Activated CD8-positive, alpha-beta memory T cell treated with anti-CD3 and anti-CD28 coated beads, Interleukin-2, amount 50 U/mL, for 1 hour (primary cell): ENCODE measurements around the gene NINJ2.

Experiments
- DNase-seq: peaks from one replicate; pipeline ENCODE4 v3.0.0-alpha.2; 2020; ENCODE audit errors: extremely low read depth

The NINJ2 gene

DNA sequence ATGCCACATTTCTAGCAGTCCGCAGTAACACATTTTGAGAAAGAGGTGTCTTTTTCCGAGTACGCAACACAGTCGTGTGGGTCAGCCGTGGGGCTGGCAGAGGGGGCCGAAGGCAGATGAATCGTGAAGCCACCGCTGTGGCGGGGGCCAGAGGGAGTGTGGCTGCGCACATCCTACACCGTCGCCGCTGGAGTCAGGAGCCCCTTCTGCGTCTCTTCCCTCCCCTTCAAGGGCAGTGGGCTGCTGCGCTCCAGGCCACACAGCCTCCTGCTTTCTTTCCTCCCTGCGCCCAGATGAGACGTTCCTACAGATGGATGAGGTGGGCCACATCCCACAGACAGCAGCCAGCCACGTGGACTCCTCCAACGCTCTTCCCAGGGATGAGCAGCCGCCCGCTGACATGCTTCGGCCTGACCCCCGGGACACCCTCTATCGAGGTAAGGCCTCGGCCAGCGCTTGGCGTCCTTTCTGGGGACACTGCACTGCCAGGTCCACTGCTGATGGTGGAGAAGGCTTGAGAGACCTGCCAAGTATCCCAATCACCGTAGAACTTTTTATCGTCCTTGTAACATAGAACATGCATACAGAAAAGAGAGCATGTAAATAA, 113.7 kb downstream of the NINJ2 start:
- no peak for DNase-seq

DNA sequence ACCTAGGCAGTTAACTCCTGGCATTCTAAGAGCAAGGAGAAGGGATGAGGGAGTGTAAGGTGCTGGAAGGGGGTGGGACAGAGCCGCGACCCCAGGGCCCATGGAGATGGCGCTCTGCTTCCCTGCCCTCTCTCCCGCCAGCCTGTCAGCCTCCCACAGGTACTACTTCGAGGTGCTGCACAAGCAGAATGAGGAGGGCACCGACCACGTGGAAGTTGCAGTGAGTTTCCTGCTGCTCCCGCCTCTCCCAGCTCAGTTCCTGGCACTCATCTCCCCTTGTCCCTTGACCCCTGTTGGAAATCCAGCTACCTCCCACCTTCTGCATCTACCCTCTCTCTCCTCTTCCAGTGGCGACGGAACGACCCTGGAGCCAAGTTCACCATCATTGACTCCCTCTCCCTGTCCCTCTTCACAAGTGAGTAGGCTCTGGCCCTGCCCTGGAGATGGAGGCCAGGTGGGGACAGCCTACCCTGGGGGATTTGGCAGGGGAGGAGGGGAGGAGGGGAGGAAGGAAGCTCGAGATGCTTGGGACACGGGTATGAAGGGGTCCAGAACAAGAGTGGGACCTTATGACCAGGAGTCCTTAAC, 115.3 kb downstream of the NINJ2 start:
- no peak for DNase-seq

DNA sequence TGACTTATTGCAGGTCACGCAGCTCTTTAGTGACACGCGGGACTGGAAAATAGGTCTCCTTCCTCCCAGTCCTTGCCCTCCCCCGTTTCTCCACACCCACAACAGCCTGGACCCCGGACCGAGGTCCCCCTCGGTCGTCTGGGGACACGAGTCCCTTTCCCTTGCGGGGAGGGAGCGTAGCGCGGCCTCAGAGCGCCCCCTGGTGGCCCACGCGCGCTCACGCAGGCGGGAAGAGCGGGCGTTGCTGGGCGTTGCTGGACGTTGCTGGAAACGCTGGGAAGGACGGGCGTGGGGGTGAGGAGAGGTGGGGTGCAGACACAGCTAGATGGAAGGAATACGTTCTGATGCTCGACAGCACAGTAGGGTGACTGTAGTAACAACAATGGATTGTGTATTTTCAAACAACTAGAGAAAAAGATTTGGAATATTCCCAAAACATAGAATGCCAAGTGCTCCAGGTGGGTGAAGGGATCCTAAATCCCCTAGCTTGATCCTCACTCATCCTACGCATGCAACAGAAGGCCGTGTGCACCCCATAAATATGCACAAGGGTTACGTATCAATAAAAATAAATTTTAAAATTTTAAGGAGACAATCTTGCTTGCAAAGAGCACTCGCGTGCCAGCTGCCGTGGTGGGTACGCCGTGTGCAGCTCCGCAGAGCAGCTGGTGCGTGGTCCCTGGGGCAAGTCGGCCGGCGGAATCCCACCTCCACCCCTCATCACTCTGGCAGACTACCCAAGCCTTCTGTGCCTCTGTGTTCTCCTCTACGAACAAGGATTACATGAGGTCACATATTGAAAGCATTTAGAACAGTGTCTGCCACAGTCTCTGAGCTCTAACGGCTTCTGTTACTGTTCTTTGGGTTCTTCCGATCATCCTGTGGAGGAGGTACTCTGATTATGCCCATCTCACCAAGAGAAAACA, 116.1 kb downstream of the NINJ2 start:
- no peak for DNase-seq

DNA sequence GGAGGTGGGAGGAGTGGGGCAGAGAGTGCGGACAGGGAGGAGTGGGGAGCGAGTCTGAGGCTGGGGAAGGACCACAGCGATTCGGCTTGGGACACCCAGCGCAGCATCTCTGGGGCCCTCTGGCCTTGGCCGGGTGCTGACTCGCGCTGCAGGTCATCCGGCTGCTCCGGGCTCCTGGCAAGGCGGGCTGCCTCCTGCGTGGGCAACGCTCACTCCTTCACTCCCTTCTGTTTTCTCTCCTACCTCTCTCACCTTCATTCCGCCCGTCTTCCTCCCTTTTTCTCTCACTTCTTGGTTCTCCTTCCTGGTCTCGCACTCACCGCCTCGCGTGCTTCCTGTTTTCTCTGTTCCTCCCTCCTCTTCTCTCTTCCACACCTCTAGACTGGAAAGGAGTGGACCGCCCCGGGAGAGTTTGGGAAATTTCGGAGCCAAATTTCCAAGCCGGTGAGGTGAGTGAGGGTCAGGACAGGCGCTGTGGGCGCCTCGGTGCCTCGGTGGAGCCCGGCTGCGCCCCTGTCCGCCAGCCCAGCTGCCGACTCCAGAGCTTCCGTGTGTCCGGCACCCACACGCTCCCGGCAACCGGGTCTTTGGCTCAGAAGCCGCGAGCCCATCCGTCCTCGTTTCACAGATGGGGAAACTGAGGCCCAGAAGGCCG, 116.9 kb downstream of the NINJ2 start:
- no peak for DNase-seq

DNA sequence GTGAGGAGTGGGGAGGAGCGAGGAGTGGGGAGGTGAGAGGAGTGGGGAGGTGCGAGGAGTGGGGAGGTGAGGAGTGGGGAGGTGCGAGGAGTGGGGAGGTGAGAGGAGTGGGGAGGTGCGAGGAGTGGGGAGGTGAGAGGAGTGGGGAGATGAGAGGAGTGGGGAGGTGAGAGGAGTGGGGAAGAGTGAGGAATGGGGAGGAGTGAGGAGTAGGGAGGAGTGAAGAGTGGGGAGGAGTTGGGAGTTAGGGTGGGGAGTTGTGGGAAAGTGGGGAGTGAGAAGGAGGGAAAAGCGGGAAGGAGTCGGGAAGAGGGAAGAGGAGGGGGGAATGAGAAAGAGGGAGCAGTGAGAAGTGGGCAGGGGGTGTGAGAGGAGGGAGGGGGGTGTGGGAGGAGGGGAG, 117.4 kb downstream of the NINJ2 start:
- no peak for DNase-seq

DNA sequence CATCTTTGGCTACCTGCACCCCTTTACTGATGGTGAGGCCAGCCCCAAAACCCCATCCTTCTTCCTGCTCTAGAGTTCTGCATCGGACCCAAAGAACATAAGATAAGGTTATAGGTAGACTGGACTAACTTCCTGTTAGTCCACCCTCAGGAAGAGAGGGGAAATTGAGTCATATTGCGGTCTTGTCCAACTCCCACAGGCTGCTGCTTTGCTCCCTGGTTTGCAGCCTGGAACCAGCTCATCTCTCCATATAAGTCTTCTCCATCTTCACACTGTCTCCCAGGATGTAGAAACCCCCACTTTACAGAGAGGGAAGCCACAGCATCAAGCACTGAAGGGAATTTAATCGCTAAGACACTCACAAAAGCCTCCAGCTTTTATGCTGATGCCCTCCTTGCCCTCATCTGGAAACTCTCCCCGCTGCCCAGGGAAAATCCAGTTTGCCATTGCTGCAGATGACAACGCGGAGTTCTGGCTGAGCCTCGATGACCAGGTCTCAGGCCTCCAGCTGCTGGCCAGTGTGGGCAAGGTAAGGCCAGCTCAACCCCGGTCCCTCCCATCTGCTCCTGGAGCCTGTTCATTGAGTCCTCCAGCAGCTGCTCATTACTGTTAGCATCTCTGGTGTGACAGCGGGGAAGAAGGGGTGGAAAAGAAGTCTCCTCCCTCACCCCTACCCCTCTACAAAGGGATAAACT, 118.2 kb downstream of the NINJ2 start:
- no peak for DNase-seq

DNA sequence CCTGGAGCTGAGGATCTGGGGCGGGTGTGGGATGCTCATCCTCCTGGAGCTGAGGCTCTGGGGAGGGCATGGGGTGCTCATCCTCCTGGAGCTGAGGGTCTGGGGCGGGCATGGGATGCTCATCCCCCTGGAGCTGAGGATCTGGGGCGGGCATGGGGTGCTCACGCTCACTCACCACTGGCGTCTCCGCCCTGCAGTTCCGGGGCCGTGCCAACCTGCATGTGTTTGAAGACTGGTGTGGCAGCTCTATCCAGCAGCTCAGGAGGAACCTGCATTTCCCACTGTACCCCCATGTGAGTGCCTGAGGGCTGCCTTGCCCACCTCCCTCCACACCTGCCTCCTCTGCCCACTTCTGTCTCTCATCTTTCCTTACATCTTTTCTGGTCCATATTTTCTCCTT, 119.1 kb downstream of the NINJ2 start:
- DNase-seq: no peak

DNA sequence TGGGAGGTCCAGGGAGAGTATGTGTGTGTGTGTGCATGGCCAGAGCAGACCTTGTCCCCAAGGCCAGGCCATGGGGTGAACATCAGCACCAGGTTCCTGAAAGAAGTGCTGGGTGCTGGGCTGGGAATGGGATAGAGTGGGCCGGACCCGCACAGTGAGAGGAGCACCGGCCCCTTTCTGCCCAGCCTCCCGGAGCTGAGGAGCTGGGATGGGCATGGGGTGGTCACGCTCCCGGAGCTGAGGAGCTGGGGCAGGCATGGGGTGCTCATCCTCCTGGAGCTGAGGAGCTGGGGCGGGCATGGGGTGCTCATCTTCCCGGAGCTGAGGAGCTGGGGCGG, 120.2 kb downstream of the NINJ2 start:
- no peak for DNase-seq

DNA sequence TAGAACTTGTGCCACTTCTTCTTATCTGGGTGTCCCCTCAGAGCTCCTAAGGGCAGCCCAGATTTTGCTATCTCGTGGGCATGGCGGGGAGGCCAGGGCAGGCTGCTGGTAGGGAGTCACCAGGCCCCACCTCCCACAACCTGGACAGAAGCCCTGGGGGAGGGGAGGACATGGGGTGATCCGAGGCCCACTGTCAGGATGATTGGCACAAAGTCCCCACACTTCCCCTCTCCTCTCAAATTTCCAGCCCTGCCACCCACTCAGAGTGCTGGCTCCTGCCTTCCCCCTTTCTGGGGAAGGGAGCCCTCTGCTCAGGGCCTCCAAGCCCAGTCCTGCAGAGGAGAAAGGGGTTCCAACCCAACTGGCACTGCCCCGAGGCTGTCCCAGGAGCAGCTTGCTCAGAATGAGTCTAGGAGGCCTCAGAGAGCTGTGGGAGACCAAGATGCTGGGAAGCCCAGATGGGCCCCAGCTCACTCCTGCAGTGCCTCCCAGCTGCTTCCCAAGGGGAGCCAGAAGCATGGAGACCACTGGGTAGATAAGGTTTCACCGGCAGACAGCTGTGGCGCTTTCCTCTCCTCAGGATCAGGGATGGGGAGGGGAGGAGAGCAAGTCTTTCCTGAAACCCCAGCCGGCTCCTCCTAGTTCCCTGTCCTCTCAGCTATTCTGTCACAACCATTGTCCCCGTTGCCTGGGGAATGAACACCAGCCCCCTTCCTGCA, 120.7 kb downstream of the NINJ2 start:
- no peak for DNase-seq

DNA sequence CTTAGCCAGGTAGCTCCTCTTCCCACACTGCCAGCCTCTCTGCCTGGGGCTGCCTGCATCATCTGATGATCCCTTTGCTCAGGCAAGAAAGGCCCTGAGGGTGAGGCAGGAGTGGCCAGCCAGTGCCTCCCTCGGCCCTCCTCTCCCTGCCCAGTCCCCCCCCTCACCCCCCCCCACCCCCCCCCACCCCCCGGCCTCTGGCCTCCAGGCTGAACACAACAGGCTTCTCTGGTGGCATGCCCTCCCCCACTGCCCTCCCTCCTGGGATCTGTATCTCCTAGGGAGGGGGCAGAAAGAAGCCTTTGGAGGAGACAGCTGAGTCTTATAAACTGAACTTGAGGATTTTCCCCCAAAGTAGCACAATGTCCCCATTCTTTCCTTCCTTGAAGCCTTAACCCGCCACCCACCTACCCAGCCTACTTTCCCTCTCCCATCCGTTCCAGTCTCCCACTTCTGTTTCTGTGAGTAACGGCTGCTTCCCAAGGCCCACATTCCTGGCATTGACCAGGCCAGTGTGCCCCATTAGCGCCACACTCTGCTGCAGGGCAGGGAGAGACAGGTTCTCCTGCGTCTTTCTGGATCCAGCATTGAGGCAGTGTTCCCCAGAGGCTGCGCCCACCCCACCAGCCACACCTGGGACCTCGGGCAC, 121.4 kb downstream of the NINJ2 start:
- DNase-seq: no peak

DNA sequence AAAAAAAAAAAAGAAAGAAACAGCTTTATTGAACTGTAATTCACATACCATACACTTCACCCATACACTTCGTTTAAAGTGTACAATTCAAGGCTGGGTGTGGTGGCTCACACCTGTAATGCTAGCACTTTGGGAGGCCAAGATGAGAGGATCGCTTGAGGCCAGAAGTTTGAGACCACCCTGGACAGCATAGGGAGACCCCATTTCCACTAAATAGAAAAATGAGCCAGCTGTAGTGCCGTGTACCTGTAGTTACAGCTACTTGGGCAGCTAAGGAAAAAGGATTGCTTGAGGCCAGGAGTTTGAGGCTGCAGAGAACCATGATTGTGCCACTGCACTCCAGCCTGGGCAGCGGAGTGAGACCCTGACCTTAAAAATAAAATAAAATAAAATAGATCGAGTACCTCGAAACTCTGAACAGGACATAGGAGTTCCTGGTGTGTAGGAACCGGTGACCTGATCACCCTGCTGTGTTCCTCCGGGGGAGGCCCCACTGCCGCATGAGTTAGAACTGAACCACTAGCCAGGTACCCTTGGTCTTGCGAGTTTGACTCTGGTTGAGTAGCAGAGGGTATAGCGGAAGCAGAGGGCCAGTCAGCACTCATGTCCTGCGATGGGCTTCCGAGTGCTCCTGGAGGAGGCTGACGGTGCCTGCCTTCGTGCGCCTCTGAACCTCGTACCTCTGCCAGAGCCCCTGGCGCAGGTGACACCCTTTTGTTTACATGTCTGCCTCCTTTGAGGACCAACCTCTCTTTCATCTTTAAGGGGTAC, 123.5 kb downstream of the NINJ2 start:
- DNase-seq: no peak

DNA sequence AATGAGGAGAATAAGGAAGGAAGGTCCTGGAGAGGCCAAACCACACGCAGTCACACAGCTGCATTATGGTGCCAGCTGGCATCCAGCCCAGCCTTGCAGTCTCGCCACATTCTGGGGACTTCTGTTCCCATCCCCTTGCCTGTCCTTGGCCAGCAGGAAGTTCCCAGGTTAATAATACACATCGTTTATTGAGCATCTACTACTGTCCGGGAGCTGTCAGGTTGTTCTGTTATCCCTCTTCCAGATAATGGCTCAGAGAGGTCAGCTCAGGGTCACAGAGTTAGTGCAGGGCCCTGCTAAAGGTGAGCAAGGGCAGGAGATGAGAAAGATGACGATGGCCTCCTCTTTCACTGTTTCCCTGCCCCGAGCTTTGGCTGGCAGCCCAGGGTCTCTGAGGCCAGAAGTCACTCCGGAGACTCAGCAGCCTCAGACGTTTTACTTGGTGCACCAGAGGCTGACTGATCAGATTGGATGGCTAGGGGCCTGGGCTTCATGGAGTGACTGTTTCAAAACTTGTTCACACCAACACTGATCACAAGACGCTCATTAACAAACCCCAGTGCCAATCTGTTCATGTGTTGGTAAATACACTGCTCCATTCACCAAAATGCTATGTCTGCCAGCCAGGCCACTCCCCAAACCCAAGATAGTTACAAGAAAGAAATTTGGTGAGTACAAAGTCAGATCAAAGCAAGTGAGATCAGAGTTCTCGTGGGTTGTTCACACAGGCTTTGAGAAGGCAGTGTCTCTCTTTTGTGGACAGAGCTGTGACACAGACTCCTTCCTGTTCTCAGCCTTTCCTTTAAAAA, 124.3 kb downstream of the NINJ2 start:
- peak; percentile 59 for DNase-seq

DNA sequence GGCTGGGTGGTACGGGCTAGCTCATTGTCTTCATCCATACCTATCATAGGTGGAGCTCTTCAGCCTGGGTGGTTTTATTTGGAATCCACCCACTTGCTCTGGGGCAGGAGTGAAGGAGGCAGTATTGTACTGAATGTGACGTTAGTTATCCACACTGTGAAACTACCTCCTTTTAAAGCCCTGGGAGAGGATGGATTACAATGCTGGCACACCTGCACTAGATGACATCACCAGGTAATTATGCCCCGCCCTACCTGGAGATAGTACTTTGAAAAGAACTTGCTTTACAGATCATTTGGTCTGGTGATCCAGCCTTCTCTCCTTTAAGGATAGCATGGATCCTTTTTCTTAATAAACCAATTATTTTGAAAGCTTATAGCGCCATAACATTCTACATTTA, 125.5 kb downstream of the NINJ2 start:
- no peak for DNase-seq

DNA sequence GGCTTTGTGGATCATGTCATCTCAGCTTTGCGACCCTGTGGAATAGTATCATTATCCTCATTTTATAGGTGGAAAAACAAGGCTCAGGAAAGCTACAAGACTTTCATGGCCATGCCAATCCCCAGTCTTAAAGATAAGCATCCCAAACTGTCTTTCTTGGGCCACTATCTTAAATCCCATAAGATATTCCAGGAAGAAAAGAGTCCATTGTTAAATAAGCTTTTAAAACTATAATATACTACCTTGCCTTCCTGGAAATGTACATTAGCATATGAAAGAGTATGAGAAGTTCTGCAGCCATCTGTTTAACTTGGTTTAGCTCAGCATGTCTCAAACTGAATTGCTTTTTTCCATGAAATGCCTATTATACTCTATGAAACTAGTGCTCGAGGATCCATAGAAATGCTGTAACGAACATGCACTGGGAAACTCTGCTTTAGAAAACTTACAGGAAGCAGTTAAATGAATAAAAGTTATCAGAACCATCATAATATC, 126.4 kb downstream of the NINJ2 start:
- no peak for DNase-seq

DNA sequence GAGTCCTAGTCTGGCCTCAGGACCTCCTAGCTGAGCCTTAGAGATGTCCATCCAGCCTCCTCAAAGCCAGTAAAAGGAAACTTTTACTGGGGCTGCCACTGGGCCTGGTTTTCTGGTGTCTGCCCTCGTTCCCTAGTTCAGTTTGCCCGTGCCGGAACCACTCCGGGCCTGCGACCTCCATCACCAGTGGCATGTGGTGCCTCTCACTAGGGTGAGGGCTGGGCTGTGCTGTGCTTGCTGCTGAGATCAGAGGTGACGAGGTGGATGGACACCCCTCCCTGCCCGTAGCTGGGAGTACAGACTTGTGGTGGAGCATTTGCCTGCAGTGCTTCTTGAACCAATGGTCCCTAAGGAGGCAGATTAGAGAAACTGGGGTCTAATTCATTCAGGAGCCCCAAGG, 127.8 kb downstream of the NINJ2 start:
- DNase-seq: no peak

DNA sequence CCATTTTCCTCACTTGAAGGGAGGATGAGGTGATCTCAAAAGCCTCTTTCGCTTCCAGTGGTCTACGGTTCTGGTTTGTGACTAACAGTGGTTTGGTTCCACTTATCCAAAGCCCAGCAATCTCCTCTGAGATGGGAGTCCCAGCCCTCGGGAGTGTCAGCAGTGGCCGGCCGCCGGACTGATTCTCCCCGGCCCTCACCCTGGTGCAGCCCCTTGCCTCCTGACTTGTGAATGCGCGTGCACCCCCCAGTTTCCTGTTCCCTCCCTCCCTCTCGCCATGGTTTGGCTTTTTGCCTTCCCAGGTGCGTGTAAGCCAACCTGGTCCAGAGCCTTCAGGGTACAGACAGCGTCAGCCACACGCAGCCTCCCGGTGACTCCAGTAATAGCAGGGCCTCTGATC, 129.0 kb downstream of the NINJ2 start:
- DNase-seq: no peak

DNA sequence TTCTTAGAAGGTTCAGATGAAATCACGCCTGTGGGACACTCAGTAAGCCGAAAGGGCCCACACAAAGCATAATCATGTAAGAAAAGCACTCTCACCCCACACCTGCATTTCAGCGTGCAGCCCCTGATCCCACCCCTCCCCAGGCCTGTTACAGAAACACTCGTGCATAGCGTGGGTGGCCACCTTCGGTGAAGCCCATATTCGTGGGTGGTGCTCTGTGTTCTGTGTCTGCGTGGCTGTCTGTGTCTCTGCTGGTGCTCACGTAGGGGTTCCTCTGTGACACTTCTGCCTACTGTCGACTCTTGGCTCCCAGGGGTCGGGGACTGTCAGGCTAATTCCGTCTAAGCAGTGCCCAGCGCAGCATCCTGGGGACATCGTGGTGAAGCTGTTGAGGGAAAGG, 129.5 kb downstream of the NINJ2 start:
- no peak for DNase-seq

DNA sequence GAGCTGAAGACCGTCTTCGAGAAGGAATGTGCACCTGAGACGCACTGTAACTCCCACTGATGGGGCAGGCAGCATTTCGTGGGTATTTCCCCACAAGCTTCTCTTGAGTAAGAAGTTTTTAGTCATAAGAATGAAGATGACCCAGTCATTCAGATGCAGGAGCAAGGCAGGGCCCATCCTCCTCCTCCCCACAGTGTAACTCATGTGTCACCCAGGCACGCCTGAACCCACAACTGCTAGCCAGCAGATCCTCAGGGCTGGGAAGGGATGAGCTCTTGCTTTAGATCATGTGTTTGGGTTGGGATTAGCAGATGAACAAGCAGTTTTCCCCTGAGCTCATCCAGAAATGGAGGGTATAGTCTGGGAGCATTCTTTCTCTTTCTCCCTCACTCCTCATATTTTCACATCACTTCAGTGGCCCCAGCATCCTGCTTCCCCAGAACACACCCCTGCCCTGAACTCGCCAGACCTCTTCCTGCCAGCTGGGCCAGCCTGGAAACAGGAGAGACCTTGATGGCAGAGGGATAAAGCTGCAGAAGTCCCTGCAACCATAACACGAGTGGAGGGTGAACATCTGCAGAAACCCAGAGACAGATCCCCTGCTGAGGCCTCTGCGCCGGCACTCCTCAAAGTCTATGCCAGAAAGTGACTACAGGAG, 130.2 kb downstream of the NINJ2 start:
- DNase-seq: no peak
